GM19467 (cell line): Measurements from ENCODE around the gene FASTKD2.

Experiments used
- ATAC-seq: cut with Tn5 transposase; IDR thresholded peaks from one replicate; pipeline ENCODE4 v1.9.1; 2021; ENCODE audit warnings: mild to moderate bottlenecking, moderate library complexity; ENCODE audit not compliant: unreplicated experiment

The FASTKD2 gene

DNA sequence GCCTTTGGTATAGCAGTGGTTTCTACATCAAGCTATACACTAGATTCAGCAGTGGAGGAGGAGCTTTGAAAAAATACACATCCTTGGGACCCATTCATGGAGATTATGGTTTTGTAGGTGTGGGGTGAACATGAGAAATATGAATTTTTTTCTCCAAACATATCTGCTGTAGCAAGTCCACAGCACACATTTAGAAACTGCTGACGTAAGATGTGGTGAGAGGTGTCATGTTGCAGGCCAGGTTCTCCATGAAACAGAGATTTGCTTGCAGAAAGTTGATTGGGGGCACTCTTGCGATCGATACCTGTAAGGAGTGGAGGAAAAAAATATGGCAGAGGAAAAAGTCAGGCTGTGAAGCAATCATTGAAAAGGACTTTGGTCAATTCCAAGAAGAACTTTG, 67.9 kb downstream of the FASTKD2 start:
- ATAC-seq, result no peak

GRCh38 chr2:206836722-206837121, 71.3 kb downstream of the FASTKD2 start:
- no peak for ATAC-seq

- ATAC-seq, result no peak
Measured at GRCh38 chr2:206837775-206838174, 72.4 kb downstream of the FASTKD2 start.

GRCh38 chr2:206838690-206839089, 73.3 kb downstream of the FASTKD2 start:
- no peak for ATAC-seq

DNA sequence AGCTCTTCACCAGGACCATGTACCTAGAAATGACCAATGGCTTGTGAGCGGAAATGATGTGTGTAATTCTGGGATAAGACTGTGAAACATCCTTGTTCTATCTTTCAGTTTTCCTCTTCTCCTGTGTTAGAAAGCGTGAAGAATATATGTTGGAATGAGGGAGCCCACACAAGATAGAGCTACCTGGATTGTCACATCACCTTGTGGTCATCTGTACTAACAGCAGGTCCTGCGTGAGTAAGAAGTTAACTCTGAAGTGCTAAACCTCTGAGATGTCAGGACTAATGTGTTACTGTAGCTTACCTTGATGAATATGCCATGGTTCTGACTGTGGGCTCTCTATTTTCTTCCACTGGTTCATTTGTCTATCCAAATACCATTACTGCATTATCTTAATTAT, 75.6 kb downstream of the FASTKD2 start:
- ATAC-seq, result no peak
